ENCODE results near the gene NEK1.
"Not testable (repeated sequence)": the region's sequence is repeated elsewhere in the genome, so short reads cannot be mapped to it uniquely, and the experiment has no call there.

The NEK1 gene

GRCh38 chr4:169557061-169557636 lies 55.2 kb downstream of the NEK1 start:
- Histone ChIP-seq H3K27ac (ENCODE audit: low read length) (no peak overlapping the region), H3K4me3 (ENCODE audit: low read depth in 1 of 2, low read length in 2 of 2) (no peak overlapping the region), H3K9ac (ENCODE audit: low read depth, low read length) (no peak overlapping the region), H3K4me1 (ENCODE audit: insufficient read depth, low read length) (no peaks in the 10 kb centered on the region), H4K20me1 (ENCODE audit: insufficient read depth, low read length) (no peaks in the 10 kb centered on the region), H3K79me2 (ENCODE audit: insufficient read depth, low read length) (no peaks in the 10 kb centered on the region), H3K9me3 (ENCODE audit: insufficient read depth, low read length, severe bottlenecking) (no peaks in the 10 kb centered on the region), H3K36me3 (ENCODE audit: insufficient read depth, low read length) (peaks cover 25% of the 10 kb centered on the region; the same call in 1 of the 2 replicates), H3K27me3 (ENCODE audit: insufficient read depth, low read length, poor library complexity) (no peaks in the 10 kb centered on the region), H2AFZ (ENCODE audit: low read depth, low read length) (no peak overlapping the region), H3K4me2 (ENCODE audit: insufficient read depth, low read length) (no peak overlapping the region)
- no peak for TF ChIP-seq EZH2 (IDR thresholded peaks at IDR 0.05; ENCODE audit: borderline replicate concordance, low read depth, low read length, severe bottlenecking)
- TF ChIP-seq CTCF (IDR thresholded peaks at IDR 0.05; ENCODE audit: borderline replicate concordance, extremely low read depth, low read length, poor library complexity, severe bottlenecking) = no peak
- ATAC-seq (ENCODE audit: insufficient read depth, low read depth) (no peak), DNase-seq (no peak)

- not testable (repeated sequence) for DNase-seq
- peaks cover 15% of the 10 kb centered on the region; the same call in 1 of the 2 replicates for H3K36me3 ChIP-seq (ENCODE audit: insufficient read depth, low read length)
These were observed 65.8 kb downstream of the NEK1 start for GRCh38 chr4:169546548-169546947.

GRCh38 chr4:169540774-169541173 lies 71.6 kb downstream of the NEK1 start:
- Histone ChIP-seq H3K9ac (ENCODE audit: low read depth, low read length) (no peak overlapping the region), H3K9me3 (ENCODE audit: insufficient read depth, low read length, severe bottlenecking) (no peaks in the 10 kb centered on the region), H3K4me3 (ENCODE audit: low read depth in 1 of 2, low read length in 2 of 2) (no peak overlapping the region), H3K79me2 (ENCODE audit: insufficient read depth, low read length) (no peaks in the 10 kb centered on the region), H3K4me2 (ENCODE audit: insufficient read depth, low read length) (no peak overlapping the region), H2AFZ (ENCODE audit: low read depth, low read length) (no peak overlapping the region), H3K4me1 (ENCODE audit: insufficient read depth, low read length) (no peaks in the 10 kb centered on the region), H4K20me1 (ENCODE audit: insufficient read depth, low read length) (no peaks in the 10 kb centered on the region), H3K36me3 (ENCODE audit: insufficient read depth, low read length) (peaks cover 2% of the 10 kb centered on the region; the same call in 1 of the 2 replicates), H3K27me3 (ENCODE audit: insufficient read depth, low read length, poor library complexity) (no peaks in the 10 kb centered on the region), H3K27ac (ENCODE audit: low read length) (no peak overlapping the region)
- TF ChIP-seq CTCF (IDR thresholded peaks at IDR 0.05; ENCODE audit: borderline replicate concordance, extremely low read depth, low read length, poor library complexity, severe bottlenecking) (no peak), EZH2 (IDR thresholded peaks at IDR 0.05; ENCODE audit: borderline replicate concordance, low read depth, low read length, severe bottlenecking) (no peak)
- DNase-seq (no peak), ATAC-seq (ENCODE audit: insufficient read depth, low read depth) (no peak)

More at GRCh38 chr4:169546548-169546947, 65.8 kb downstream of the NEK1 start:
- not testable (repeated sequence) for H3K79me2 ChIP-seq (ENCODE audit: insufficient read depth, low read length); H3K4me3 ChIP-seq (ENCODE audit: low read depth in 1 of 2, low read length in 2 of 2); H3K9ac ChIP-seq (ENCODE audit: low read depth, low read length); H3K4me2 ChIP-seq (ENCODE audit: insufficient read depth, low read length); H4K20me1 ChIP-seq (ENCODE audit: insufficient read depth, low read length); H2AFZ ChIP-seq (ENCODE audit: low read depth, low read length); H3K27ac ChIP-seq (ENCODE audit: low read length); H3K4me1 ChIP-seq (ENCODE audit: insufficient read depth, low read length); H3K9me3 ChIP-seq (ENCODE audit: insufficient read depth, low read length, severe bottlenecking); H3K27me3 ChIP-seq (ENCODE audit: insufficient read depth, low read length, poor library complexity); ATAC-seq (ENCODE audit: insufficient read depth, low read depth)

- ATAC-seq (ENCODE audit: insufficient read depth, low read depth) (no peak), DNase-seq (no peak)
- Histone ChIP-seq H3K27ac (ENCODE audit: low read length) (no peak overlapping the region), H2AFZ (ENCODE audit: low read depth, low read length) (no peak overlapping the region), H3K4me2 (ENCODE audit: insufficient read depth, low read length) (no peak overlapping the region), H3K9ac (ENCODE audit: low read depth, low read length) (no peak overlapping the region), H3K4me3 (ENCODE audit: low read depth in 1 of 2, low read length in 2 of 2) (no peak overlapping the region), H3K4me1 (ENCODE audit: insufficient read depth, low read length) (no peaks in the 10 kb centered on the region), H3K79me2 (ENCODE audit: insufficient read depth, low read length) (no peaks in the 10 kb centered on the region), H4K20me1 (ENCODE audit: insufficient read depth, low read length) (no peaks in the 10 kb centered on the region), H3K27me3 (ENCODE audit: insufficient read depth, low read length, poor library complexity) (no peaks in the 10 kb centered on the region), H3K9me3 (ENCODE audit: insufficient read depth, low read length, severe bottlenecking) (no peaks in the 10 kb centered on the region), H3K36me3 (ENCODE audit: insufficient read depth, low read length) (peaks cover 13% of the 10 kb centered on the region; the same call in 1 of the 2 replicates)
- TF ChIP-seq CTCF (IDR thresholded peaks at IDR 0.05; ENCODE audit: borderline replicate concordance, extremely low read depth, low read length, poor library complexity, severe bottlenecking) (no peak), EZH2 (IDR thresholded peaks at IDR 0.05; ENCODE audit: borderline replicate concordance, low read depth, low read length, severe bottlenecking) (no peak)
These were observed 82.3 kb downstream of the NEK1 start for GRCh38 chr4:169530048-169530447.
